NCI-H526 (cell line): ENCODE measurements around the gene KNDC1.
A peak's percentile ranks its signal among the peaks of the same experiment; 100 is the strongest.

Experiments used
- DNase-seq, 2 experiments: peaks; one replicate each; lab custom pipeline; 2025; lab: John Stamatoyannopoulos, UW

Gene KNDC1

DNA sequence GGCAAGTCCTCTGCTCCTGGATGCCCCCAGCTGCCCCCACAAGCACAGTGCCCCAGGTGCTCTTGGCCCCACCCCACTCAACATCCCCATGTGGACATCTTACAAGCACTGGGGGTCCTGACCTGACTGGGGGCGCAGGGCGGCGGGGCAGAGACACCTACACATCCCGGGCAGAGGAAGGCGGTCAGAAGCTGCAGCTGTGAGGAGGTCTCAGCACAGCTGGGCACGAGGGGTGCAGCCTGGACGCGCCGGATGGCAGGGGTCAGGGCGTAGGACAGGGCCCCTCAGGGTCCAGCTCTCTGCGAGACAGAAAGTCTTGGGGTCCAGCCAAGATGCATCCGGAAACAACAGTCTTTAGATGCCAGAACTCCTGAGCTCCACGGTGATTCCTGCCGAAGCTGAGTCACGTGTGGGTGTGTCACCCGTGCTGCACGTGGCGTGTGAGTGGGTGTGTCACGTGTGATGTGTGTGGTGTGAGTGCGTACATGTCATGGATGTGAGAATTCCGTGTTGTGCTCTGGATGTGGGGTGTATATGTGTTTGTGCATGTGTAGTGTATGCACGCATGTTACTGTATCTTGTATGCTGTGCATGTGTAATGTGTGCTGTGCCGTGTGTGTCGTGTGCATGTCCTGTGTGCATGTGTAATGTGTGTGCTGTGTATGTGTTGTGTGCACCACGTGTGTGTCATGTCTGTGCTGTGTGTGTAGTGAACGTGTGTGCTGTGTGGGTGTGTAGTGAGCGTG is 82.8 kb downstream of the KNDC1 start:
- no peak for DNase-seq

DNA sequence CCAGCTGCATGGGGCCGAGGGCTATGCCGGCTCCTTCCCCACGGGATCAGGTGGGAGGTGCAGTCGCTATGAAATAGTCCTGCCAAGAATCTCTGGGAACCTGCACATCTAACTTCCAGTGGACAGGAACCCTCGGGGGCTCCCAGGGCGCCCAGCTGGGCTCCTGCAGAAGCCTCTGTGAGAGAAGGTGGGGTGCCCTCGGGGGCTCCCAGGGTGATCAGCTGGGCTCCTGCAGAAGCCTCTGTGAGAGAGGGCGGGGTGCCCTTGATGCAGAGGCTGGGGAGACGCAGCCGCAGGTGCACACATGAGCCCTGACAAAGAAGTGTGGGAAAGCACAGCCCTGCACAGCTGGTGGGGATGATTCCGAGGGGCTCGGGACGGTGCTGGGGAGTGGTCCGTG is 83.6 kb downstream of the KNDC1 start:
- no peak for DNase-seq

DNA sequence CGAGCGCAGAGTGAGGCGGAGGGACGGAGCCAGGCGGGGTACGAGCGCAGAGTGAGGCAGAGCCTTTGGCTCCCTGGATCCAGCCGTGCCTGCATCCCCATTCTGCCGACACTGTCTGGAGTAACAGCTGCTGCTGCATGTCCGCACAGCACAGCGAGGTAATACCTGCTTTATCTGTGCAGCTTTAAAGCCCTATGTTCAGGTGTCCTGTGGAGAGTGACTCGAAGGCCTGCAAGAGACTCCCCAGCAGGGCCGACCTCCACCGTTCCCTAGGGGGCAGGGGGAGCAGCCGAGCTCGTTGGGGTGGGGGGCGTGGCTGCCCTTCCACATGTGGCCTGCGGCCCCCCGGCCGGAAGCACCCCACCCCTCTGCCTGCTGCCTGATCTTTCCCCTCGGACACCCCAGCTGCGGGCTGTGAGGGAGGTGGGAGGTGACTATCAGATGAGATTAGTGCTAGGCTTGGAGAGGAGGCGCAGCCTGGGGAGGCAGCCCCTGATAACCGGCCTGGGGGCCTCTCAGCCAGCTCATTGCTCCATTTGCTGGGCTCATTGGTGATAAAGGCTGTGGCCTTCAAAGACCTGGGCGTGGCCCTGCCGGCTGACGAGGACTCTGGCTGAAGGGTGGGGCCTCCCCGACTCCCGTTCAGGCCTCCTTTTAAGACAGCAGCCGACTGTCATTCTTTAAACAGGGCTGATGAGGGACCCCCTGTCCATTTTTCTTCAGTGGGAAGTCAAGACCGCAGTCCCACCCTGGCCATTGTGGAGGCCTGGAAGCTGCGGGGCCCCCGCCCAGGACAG is 85.6 kb downstream of the KNDC1 start:
- DNase-seq = no peak

DNA sequence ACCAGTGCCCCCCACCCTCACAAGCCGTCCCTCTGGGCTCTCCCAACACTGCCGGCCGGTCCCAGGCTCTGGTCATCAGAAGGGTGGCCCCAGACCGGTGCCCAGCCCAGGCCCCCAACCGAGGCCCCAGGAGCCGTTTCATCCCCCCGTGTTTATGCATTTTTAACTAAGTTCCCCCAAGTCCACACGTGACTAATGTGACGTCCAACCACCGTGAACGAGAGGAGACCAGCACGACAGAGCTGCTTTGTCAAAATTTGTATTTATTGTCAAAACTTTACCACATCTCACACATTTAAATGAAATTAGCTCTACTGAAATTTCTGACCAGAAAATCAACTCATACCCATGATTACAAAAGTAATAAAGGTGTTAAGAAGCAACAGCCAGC is 86.2 kb downstream of the KNDC1 start:
- no peak for DNase-seq

DNA sequence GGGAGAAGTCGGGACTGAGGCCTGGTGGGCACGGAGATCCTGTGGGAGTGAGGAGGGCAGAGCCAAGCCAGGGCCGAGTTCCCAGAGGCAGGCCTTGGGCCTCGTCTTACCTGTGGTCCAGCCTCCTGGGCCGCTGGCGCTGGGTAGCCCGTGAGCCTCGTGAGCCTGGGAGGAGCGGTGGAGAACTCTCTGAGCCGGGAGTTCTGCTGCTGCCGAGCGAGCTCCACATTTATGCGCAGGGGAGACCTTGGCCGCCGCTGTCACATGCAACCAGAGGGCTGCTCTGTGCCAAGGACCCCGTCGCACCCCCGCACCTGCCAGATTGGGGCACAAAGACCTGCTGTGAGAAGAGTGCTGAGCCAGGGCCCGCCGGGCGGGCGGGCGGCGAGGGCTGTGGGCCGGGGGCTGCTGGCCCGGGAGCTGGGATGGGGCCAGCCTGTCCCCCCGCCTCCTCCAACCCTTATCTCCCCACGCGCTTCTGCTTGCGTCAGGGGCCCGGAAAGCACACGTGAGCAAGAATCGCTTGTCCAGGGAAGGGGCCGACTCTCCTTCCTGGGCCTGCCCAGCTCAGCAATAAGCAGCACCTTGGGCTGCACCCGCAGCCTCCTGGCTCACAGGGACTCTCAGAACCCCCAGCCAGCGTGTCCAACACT is 87.8 kb downstream of the KNDC1 start:
- DNase-seq = no peak

DNA sequence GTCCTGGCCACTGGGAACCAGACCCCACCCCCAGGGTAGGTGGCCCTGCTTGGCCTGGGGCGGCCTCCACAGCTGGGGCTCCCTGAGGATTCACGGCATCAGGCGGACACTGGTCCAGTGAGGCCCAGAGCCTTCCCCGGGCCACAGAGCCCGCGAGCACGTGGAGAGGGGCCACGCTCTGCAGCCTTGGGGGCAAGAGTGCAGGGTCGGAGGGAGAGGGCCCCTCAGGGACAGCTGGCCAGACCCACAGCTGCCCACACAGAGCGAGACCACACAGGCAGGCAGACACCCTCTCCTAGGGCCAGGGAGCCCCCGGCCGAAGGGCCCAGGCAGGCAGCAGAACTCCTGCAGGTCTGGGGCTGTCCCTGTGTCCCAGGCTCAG is 88.3 kb downstream of the KNDC1 start:
- no peak for DNase-seq

DNA sequence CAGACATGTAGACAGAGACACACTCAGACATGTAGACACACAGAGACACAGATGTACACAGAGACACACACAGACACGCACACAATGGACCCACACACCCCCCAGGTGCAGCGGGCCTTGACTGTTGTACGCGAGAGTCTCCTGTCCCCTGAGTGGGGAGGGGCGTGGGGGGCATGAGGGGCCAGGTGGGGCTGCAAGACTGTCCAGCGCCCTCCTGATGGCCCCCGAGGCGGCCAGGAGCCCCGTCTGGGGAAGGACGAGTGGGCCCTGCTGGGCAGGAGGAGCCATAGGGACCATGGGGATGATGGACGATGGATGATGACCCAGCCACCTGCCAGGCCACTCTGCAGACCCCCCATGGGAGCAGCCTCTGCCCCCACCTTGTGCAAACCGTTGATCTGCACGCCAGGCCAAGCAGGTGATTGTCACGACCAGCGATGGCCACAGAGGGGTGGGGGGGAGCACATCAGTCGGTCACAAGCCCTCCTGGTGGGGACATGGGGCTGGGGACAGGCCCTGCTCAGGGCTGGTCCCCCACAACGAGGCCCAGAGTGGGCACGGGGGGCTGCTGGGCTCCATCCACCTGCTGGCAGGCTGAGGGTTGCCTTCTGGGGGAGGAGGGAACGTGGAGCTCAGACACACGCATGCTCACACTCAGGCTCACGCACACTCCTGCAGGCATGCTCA is 89.2 kb downstream of the KNDC1 start:
- no peak for DNase-seq

DNA sequence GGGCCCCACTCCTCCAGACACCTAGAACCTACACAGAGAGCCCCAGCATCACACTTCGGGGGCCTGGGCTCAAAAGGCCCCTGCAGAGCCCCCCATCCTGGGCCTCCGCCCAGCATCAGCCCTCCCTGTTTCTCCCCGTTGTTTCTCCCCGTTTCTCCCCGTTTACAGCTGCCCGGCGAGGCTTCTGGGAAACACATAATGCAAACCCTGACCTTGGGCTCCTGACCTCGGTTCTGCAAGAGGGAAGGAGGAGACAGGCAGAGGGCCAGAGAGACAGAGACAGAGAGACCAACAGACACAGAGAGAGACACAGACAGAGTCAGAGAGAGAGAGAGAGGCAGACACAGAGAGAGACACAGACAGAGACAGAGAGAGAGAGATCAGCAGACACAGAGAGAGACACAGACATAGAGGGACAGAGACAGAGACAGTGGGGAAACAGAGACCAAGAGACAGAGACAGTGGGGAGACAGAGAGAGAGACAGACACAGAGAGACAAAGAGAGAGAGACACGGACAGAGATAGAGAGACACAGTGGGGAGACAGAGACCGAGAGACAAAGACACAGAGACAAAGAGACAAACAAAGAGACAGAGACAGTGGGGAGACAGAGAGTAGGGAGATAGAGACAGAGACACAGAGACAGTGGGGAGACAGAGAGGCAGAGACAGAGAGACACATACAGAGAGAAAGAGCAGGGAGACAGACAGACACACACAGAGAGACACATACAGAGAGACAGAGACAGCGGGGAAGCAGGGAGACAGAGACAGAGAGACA is 90.1 kb downstream of the KNDC1 start:
- no peak for DNase-seq

DNA sequence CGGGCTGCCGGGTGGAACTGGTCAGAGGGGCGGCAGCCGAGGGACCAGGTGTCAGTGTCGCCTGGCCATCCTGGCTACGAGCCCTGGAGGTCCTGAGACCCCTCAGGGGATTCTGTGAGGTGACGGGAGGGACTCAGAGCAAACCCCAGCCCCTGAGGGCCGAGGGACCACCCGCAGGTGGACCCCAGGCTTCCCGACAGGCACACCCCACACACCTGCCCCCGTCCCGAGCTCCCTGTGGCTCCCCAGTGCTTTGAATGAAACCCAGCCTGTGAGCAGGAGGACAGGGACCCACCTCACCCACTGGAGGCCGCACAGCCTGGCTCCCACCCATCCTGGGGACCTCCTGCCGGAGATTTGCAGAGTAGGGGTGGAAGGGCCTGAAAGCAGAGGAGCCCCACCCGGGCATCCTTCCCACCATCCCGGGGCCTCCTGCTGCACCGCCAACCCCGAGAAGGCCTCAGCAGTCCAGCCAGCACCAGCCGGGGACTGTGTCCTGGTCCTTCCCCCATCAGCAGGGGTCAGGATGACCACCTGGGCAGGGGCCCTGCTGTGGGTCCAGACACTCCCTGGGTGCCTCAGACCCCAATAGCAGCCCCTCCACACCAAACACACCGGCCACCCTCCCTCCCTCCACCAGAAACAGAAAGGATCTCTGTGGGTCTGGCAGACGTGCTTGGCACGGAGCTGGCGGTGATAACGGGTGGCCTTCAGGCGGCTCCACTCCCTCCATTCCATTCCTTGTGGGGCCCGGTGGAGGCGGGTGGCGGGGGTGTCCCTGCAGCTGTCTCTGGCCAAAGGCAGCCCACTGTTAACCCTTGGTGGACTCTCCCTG is 91.6 kb downstream of the KNDC1 start:
- no peak for DNase-seq

DNA sequence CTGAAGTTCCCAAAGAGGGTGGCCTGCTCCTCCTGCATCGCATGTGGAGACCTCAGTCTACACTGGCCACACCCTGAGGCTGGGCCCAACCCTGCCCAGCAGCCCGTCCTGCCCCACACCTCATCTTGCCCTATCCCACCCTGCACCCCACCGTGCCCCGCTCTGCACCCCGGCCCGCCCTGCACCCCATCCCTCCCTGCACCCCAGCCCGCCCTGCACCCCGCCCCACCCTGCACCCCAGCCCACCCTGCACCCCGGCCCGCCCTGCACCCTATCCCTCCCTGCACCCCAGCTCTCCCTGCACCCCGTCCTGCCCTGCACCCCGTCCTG is 92.2 kb downstream of the KNDC1 start:
- DNase-seq = no peak

DNA sequence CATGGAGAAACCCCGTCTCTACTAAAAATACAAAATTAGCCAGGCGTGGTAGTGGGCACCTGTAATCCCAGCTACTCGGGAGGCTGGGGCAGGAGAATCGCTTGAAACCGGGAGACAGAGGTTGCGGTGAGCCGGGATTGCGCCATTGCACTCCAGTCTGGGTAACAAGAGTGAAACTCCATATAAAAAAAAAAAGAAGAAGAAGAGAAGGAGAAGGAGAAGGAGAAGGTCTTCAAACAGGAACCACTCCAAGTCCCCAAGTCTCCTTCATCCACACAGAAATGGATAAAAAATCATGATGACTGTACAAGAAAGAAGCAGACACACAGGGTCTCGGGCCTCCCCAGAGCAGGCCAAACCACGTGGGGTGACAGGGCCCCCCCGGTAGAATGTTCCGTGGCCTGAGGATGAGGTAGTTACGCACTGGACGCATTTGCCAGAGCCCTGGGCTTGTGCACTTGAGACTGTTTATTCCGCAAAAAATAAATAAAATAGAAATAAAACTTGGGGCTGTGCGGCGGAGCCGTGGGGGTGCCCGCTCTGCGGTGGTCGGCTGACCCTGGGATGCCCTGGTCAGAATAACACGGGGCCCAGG is 93.4 kb downstream of the KNDC1 start:
- DNase-seq = no peak

DNA sequence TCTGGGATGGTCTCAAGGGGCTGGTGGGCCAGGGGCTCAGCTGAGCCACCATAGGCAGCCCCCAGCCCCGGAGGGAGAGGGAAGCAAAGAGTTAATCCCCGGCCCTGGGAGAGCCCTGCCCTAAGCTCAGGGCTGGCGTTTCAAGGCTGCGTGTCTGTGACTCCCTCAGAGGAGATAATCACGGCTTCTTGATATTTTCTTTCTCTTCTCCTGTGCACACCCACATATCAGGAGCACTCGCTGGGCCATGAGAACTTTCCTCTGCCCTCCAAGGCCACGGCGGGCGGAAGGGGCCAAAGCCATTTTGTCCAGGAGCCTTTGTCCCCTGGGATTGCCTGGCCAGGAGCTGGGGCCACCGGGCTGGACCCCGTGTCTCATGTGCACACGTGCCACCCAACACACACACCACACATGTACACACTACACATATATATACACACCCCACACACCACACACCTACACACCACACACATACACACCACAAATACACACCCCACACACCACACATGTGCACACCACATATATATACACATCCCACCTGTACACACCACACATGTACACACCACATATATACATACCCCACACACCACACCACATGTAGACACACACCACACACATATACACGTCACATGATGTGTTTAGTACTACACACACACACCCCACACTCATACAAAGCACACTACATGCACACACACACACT is 94.6 kb downstream of the KNDC1 start:
- DNase-seq = no peak

DNA sequence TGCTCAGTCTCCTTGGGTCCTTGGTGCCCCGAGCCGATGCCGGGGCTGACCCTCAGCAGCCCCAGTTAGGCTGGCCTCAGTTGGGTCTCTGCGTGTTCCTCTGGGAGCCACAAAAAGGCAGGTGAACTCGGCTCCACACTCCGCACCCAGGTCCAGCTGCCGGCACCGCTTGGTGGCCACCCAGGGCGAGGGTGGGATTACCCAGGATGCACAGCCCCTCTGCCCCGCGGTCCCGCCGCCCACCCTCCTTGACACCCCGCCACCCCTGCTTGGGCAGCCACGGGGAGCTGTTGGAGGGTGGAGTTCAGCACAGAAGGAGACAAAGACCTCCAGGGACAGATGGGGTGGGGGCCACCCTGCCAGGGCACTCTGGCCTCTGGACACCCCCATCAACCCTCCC is 95.3 kb downstream of the KNDC1 start:
- no peak for DNase-seq

DNA sequence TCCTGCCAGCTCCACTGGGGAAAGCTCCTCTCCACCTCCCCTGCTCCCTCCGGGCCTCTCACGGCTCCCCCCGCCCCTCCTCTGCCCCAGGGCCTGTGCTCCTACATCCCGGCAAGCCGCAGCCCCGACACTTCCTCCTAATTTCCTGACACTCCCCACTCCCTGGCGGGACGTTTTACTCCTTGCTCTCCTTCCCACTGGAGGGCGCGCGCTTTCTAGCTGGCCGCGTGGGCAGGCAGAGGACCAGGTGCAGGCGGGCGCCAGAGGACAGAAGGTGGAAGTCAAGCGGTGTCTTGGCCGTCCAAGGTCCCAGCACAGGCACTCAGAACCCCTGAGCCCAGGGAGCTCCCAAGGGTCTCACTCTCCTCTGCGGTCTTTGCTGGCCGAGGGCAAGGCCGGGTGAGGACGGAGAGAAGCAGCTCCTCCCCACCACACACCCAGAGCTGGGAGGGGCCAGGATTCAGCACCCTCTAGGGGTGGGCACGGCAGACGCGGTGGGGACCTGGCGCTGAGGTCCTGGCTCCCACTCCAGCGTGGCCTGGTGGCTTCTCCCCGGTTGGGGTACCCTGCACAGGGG is 97.6 kb downstream of the KNDC1 start:
- peak in 1 of 2 experiments; percentile 28 for DNase-seq

DNA sequence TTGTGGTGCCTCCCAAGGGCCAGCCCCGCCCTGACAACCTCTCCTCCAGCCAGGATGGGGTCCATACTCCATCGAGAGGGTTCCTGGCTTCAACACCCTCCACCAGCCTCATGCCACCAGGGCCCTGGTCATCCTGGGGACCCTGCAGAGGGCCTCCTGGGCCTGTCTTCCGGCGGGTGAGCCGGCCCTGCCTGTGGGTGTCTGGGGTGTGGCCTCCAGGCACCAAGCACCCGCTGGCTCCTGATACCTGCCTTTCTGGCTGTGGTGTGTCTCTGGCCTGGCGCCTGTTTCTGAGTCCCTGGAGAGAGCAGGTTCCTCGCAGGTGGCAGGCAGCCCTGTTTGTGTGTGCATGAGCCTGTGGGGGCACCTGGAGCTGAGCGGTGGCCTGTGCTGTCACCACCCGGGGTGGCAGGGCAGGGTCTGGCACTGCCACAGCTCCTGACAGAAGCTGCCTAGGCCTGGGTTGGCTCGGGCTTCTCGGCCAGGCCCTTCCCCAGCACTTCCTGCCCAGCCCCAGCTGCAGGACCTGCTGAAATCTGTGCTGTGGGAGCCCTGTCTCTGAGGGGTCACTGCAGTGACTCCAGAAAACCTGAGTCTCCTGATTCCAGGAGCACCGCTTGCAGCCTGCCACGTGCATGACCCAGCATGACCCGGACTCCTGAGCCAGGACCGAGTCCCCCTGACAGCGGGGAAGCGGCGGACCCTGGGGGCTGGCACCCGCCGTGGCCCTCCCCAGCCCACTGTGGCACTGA is 98.2 kb downstream of the KNDC1 start:
- DNase-seq = no peak

DNA sequence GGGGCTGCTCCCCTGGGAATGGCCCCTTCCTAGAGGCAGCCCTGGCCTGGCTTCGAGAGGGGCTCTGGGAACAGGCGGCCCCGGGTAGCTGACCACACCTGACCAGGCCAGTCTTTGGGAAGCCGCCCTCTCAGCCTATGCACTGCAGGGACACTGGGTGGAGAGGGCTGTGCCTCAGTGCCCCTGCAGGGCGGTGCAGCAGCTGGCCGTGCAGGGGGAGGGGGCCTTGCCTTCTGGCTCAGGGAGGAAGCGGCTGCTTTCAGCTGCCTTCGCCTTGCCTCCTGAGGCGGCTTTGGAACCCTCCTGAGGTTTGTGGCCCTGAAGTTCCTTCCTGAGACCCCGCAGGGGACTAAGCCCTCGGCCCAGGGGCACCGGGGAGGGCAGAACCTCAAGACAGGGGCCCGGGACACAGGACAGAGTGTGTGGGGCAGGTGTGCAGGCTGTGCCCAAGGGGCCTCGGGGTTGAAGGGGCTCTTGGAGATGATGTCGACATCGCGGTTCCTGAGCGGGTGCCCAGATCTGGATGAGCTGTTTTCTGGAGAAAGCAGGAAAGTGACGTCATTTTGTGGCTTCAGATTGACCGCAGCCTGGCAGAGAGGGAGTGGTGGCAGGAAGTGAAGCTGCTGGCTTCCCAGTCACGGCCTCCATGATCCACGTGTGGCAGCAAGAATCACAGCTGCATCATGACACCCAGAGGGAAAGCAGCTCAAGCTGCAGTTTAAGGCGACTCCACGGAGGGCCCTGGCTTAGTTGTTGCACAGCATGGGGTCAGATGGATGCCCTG is 99.0 kb downstream of the KNDC1 start:
- DNase-seq = no peak

DNA sequence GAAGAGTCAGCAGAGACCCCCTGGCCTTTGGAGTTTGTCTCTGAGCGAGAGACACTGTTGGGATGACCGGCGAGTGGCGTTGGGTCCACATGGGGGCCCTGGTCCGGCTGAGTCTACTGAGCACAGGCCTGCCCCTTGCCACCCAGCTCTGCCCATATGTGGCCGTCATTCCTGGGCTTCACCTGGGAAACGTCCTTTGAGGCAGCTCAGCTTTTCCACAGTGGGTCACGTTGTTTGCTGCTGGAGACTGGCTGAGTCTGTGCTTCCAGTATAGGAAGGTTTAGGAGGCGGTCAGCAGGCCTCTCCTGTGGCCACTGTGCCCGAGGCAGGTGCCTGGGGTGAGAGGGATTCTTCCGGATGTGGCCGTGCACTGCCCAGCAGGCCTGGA is 99.6 kb downstream of the KNDC1 start:
- no peak for DNase-seq
